Kidney (tissue), 14 donors: ENCODE measurements around the gene DONSON. TPM values are rescaled to one million over a fixed set of nuclear protein-coding genes. Genes with fewer than 3 reads are reported as not detected.

Experiments used
- DNase-seq, 5 donors: peaks; one replicate each; pipeline ENCODE4 v3.0.0-alpha.2; 2013 to 2020
- FAIRE-seq: peaks from 2 replicates; lab custom pipeline; 2012; peaks lifted over from hg19 to GRCh38; lab: Jason Lieb, UNC
- H3K27ac ChIP-seq, 2 donors: one replicate each; pipeline ENCODE4 v1.7.0; 2013; ENCODE audit warnings: low read depth in 2 of 2, low read length in 2 of 2, inconsistent platforms in 1 of 2
- H3K27me3 ChIP-seq: one replicate; pipeline ENCODE4 v1.7.1; 2013; ENCODE audit warnings: low read length, inconsistent platforms; ENCODE audit not compliant: control insufficient read depth, insufficient read depth
- H3K36me3 ChIP-seq, 3 donors: one replicate each; pipeline versions ENCODE4 v1.7.0 to v1.7.1; 2013; ENCODE audit warnings: low read length in 3 of 3, control low read depth in 1 of 3, inconsistent platforms in 1 of 3; ENCODE audit not compliant: insufficient read depth in 3 of 3, control insufficient read depth in 2 of 3
- H3K4me1 ChIP-seq, 3 donors: one replicate each; pipeline versions ENCODE4 v1.7.0 to v1.7.1; 2013; ENCODE audit warnings: low read length in 3 of 3, inconsistent platforms in 1 of 3, low read depth in 1 of 3; ENCODE audit not compliant: control insufficient read depth in 2 of 3, insufficient read depth in 2 of 3
- H3K4me3 ChIP-seq, 3 donors: one replicate each; pipeline versions ENCODE4 v1.7.0 to v1.8.1; 2013; ENCODE audit warnings: low read length in 3 of 3, control low read depth in 1 of 3, inconsistent platforms in 1 of 3
- H3K9ac ChIP-seq, 3 donors: one replicate each; pipeline versions ENCODE4 v1.7.0 to v1.7.1; 2013; ENCODE audit warnings: low read length in 3 of 3, control low read depth in 1 of 3, inconsistent platforms in 1 of 3
- H3K9me3 ChIP-seq, 3 donors: one replicate each; pipeline versions ENCODE4 v1.7.0 to v1.7.1; 2013; ENCODE audit warnings: low read length in 3 of 3, control low read depth in 1 of 3, inconsistent platforms in 1 of 3; ENCODE audit not compliant: control insufficient read depth in 2 of 3, insufficient read depth in 1 of 3
- CTCF ChIP-seq: IDR thresholded peaks from 3 replicates; pipeline ENCODE4 v1.5.1; 2012; ENCODE audit warnings: mild to moderate bottlenecking, moderate library complexity, borderline replicate concordance; ENCODE audit not compliant: insufficient read depth; ENCODE audit errors: extremely low read depth
- intact Hi-C: fragments of 100-400 bp; cut with DNase I; formaldehyde crosslinking; loops from one replicate; pipeline ENCODE4 v1.11.1; 2022
- polyA plus RNA-seq: library from polyadenylated mRNA; stranded (reverse); fragments of 350-450 nt; fragmentation: Illumina TruSeq; extraction: RNeasy Lipid Tissue Mini Kit (QIAGEN cat#74804); gene quantifications from one replicate; pipeline ENCODE4 v1.2.3, GENCODE V29; 2014; ENCODE audit warnings: low read depth, low replicate concordance; ENCODE audit not compliant: insufficient read depth
- total RNA-seq: library from RNA; stranded (reverse); fragmentation: NEBNext Ultra II Directional; extraction: Animal tissue kit (Norgen Biotek cat#: 25700); gene quantifications from one replicate; pipeline ENCODE4 v1.2.1, GENCODE V29; 2021
- donor health status: control.
- donor health status: control.
- donor health status: control.
- donor health status: control.
- donor health status: control.
- donor health status: DM: yes; HTN: yes; CAD: no.
- donor health status: Normal renal cell carcinoma (clear cell type).

DONSON gene
- total and polyA plus RNA-seq, 2 donors from 2014 or later, result 6.8 to 8.9 TPM

- no peak for FAIRE-seq
These were observed 47.8 kb downstream of the DONSON start for GRCh38 chr21:33540711-33541104.

GRCh38 chr21:33539616-33540015, 48.9 kb downstream of the DONSON start:
- TF ChIP-seq CTCF, result no peak
- intact Hi-C loops, result no loop called here
- Histone ChIP-seq H3K36me3 (peaks cover 3 to 27% (median 21%) of the 10 kb centered on the region in 3 donors), H3K9ac (no peak overlapping the region), H3K4me3 (no peak overlapping the region), H3K9me3 (no peaks in the 10 kb centered on the region), H3K27me3 (no peaks in the 10 kb centered on the region), H3K27ac (no peak overlapping the region), H3K4me1 (peaks cover 0 to 5% (median 0%) of the 10 kb centered on the region in 3 donors)
- DNase-seq (no peak), FAIRE-seq (no peak)

More at GRCh38 chr21:33540711-33541104, 47.8 kb downstream of the DONSON start:
- Histone ChIP-seq H3K27ac (no peak overlapping the region), H3K27me3 (no peaks in the 10 kb centered on the region), H3K9ac (peak overlapping the region in 1 of 3 donors; percentile 4), H3K4me3 (no peak overlapping the region), H3K9me3 (no peaks in the 10 kb centered on the region), H3K4me1 (peaks cover 0 to 6% (median 0%) of the 10 kb centered on the region in 3 donors), H3K36me3 (peaks cover 3 to 19% (median 17%) of the 10 kb centered on the region in 3 donors)
- no peak for DNase-seq
- intact Hi-C loops, result no loop called here
- no peak for TF ChIP-seq CTCF

GRCh38 chr21:33537212-33537611, 51.3 kb downstream of the DONSON start:
- Histone ChIP-seq H3K9ac (no peak overlapping the region), H3K4me3 (no peak overlapping the region), H3K4me1 (peaks cover 0 to 5% (median 0%) of the 10 kb centered on the region in 3 donors), H3K36me3 (peaks cover 3 to 43% (median 26%) of the 10 kb centered on the region in 3 donors), H3K9me3 (no peaks in the 10 kb centered on the region), H3K27me3 (no peaks in the 10 kb centered on the region), H3K27ac (no peak overlapping the region)
- TF ChIP-seq CTCF, result no peak
- DNase-seq (no peak), FAIRE-seq (no peak)
- intact Hi-C loops, result no loop called here

- H3K4me3 ChIP-seq, result no peak overlapping the region
- FAIRE-seq (no peak), DNase-seq (no peak)
- H3K36me3 ChIP-seq, result peaks cover 4 to 48% (median 32%) of the 10 kb centered on the region in 3 donors
- no peak overlapping the region for H3K27ac ChIP-seq
- intact Hi-C loops, result no loop called here
- no peak for TF ChIP-seq CTCF
- no peak overlapping the region for H3K9ac ChIP-seq
- H3K9me3 ChIP-seq, result no peaks in the 10 kb centered on the region
- H3K4me1 ChIP-seq, result no peaks in the 10 kb centered on the region
- H3K27me3 ChIP-seq, result no peaks in the 10 kb centered on the region
These were observed 57.5 kb downstream of the DONSON start for GRCh38 chr21:33531007-33531406.
